Activated CD4-positive, alpha-beta T cell treated with anti-CD3 and anti-CD28 coated beads for 48 hours (primary cell): Measurements from ENCODE around the gene CEP68.
A peak's percentile ranks its signal among the peaks of the same experiment; 100 is the strongest.
"Not testable (repeated sequence)": the region's sequence is repeated elsewhere in the genome, so short reads cannot be mapped to it uniquely, and the experiment has no call there.

Experiments
- DNase-seq: peaks from one replicate; pipeline ENCODE4 v3.0.0-alpha.2; 2020

Gene CEP68

DNA sequence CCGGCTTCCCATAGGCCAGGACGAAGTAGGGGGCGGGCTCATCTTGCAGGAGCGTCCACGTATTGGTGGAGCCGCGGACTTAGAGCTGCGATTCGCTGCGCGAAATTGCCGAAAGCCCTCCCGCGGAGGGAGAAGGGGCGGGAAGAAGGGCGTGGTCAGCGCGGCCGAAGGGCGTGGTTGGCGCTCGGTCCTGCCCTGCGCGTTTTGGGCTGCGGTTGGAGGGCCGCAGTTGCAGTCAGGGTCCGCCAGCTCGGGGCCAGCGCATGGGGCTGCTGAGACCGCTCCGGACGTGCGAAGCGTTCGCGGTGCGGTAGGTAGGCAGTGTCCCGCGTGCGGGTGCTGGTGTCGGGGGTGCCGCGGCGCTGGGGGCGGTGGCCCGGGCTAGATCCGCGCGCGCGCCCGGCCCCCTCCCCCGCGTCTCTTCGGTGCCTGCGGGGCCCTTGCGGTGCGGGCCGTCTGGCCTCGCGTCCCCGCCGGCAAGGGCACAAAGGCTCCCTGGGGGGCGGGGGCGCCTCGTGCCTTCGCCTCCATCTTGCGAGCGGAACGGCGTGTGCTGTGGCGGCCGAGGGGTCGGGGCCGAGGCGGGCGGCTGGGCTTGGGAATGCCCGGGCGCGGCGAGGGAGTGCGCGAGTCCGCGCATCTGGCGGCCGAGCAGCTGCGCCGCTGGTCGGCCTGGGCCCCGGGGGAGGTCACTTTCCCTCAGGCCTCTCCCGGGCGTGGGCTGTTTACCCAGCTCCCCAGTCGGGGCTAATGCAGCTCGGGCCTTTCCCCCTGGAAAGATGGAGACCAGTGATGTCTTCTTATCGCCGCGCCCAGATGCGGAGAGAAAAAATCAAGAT lies at the start of gene CEP68:
Gene CEP68 (plus strand): TSS at position 202 of the 839 bp plus-strand sequence. CDS start 13,029 bp downstream, outside the sequence.
- peak; percentile 98 for DNase-seq

- no peak for DNase-seq
Measured at GRCh38 chr2:65013776-65014175, 42.4 kb upstream of the CEP68 start.

- DNase-seq: no peak
Measured at GRCh38 chr2:65015731-65016130, 40.5 kb upstream of the CEP68 start.

GRCh38 chr2:65016789-65017188 lies 39.4 kb upstream of the CEP68 start:
- DNase-seq: no peak

DNA sequence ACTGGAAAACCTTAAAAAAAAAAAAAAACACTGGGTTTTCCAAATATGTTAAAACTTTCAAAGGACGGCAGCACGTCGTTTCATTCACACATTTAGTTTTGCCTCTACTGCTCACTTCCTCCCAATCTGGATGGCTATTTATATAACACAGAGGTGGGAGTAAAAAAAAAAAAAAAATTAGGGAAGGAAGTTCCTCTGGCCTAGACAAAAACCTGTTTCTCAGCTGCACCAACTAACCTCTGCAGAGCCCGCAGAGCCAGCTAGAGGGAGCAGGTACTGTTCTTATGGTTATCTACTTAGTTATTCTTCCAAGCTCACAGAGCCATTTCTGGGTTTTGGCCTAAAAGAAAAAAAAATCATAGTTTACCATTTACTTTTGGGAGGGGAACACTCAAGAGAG lies 38.9 kb upstream of the CEP68 start:
- DNase-seq: no peak

- DNase-seq: no peak
Measured at GRCh38 chr2:65018141-65018582, 38.1 kb upstream of the CEP68 start.

GRCh38 chr2:65019010-65019409 lies 37.2 kb upstream of the CEP68 start:
- DNase-seq: no peak

DNA sequence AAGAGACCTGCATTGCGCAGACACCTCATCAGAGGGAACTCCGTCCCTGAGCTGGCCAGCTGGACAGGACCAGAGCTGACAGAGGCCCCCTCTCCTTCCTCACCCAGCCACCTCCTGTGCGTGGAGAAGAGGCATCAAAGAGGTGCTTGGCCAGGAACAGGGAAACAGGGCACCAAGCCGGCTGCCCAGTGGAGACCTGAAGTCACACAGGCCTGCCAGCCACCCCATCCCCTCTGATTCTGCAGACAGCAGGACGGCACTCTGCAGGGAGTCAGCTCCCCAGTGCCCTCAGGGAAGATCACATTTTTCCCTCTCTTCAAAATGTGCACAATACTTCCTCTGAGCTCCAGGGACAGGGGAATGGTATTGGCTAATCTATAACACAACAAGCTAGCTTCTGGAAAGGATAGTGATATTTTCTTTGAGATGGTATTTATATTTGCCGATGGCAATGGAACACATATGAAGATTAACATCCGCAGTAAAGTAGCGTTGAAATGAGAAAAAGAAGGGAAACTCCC lies 36.5 kb upstream of the CEP68 start:
- no peak for DNase-seq

GRCh38 chr2:65020251-65020650 lies 36.0 kb upstream of the CEP68 start:
- not testable (repeated sequence) for DNase-seq

DNA sequence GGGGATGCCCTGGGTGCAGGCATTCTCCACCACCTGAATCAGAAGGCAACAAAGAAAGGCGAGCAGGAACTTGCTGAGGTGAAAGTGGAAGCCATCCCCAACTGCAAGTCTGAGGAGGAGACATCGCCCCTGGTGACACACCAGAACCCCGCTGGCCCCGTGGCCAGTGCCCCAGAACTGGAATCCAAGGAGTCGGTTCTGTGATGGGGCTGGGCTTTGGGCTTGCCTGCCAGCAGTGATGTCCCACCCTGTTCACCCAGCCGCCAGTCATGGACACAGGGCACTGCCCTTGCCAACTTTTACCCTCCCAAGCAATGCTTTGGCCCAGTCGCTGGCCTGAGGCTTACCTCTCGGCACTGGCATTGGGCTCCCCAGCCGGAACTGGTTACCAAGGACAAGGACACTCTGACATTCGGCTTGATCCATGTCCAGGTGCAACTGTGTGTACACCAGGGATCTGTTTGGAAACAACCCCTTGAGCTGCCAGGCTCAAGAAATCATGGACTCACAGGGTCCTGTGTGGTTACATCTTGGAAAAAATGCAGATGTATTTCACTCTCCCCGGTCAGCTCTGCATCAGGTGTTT lies 35.2 kb upstream of the CEP68 start:
- no peak for DNase-seq

GRCh38 chr2:65021709-65022108 lies 34.5 kb upstream of the CEP68 start:
- DNase-seq: no peak

- no peak for DNase-seq
Measured at GRCh38 chr2:65022189-65022588, 34.0 kb upstream of the CEP68 start.

- DNase-seq: no peak
Measured at GRCh38 chr2:65023742-65024141, 32.5 kb upstream of the CEP68 start.

- DNase-seq: no peak
Measured at GRCh38 chr2:65024149-65024829, 31.9 kb upstream of the CEP68 start.

DNA sequence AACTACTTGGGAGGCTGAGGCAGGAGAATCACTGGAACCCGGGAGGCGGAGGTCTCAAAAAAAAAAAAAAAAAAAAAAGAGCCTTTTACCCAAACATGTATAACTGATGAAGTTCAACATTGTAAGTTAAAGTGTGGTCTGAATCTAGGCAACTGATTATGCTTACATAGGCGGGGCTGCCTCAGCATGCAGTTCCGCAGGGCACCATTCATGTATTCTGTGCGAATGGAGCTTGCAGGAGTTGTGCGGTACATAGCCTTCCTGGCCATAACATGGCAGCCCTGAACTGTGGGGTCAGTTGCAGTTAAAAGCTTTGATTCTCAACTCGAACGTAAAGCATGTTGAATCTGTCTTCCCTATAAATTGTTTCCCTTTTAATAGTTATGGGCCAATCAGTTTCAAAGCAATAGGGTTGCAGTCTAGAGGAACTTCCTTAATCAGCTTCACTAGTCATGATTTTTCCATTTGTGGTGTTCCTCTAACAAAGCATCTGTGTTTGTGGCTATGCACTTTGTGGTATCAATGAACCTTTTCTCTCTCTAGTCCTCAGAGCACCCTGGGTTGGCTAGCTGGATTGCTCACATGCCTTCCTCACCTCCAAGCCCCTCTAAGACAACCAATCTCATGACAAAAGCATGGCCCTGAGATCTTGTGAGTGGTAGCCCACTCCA lies 30.6 kb upstream of the CEP68 start:
- DNase-seq: no peak

DNA sequence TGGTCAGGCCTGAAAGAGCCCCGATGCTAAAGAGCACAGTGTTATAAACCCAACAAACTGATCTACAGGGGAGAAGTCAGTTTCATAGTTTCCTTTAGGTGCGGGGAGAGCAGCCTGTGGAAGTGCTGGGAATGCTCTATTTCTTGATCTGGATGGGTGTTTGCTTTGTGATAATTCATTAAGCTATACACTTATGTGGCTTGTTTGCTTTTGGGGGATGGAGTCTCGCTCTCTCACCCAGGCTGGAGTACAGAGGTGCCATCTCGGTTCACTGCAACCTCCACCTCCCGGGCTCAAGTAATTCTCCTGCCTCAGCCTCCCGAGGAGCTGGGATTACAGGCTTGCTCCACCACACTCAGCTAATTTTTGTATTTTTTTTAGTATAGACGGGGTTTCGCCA lies 30.1 kb upstream of the CEP68 start:
- no peak for DNase-seq

GRCh38 chr2:65026704-65027464 lies 29.3 kb upstream of the CEP68 start:
- no peak for DNase-seq

GRCh38 chr2:65027616-65028244 lies 28.5 kb upstream of the CEP68 start:
- DNase-seq: no peak

GRCh38 chr2:65030476-65031332 lies 25.5 kb upstream of the CEP68 start:
- no peak for DNase-seq

GRCh38 chr2:65031341-65032018 lies 24.7 kb upstream of the CEP68 start:
- DNase-seq: no peak
